VCaP (cell line): Measurements from ENCODE around the gene NFU1.

Source experiments
- H3K27ac ChIP-seq: fragments of 450-650 bp; 2 replicates; pipeline ENCODE4 v1.5.1; 2017
- TF ChIP-seq, protein P1 (sequence below): fragments of 450-650 bp; conservative IDR thresholded peaks from 2 replicates; pipeline ENCODE4 v1.5.1; 2017; ENCODE audit warnings: mild to moderate bottlenecking, moderate library complexity

The NFU1 gene

DNA sequence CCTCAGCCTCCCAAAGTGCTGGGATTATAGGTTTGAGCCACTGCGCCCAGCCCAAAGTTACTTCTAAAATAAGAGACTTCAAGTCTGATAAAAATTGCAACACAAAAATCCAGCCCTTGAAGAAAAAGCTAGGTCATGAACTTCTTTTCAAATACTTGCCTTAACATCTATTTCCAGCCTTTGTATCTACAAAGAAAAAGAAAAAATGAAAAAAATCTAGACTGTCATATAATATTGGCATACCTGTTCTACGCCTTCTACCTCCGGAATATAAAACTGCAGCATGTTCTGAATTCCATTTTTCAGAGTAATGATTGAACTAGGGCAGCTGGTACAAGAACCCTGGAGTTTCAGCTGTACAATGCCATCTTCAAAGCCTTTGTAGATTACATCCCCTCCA is 37.1 kb downstream of the NFU1 start:
- no peak overlapping the region for H3K27ac ChIP-seq
- TF ChIP-seq, protein P1, sequence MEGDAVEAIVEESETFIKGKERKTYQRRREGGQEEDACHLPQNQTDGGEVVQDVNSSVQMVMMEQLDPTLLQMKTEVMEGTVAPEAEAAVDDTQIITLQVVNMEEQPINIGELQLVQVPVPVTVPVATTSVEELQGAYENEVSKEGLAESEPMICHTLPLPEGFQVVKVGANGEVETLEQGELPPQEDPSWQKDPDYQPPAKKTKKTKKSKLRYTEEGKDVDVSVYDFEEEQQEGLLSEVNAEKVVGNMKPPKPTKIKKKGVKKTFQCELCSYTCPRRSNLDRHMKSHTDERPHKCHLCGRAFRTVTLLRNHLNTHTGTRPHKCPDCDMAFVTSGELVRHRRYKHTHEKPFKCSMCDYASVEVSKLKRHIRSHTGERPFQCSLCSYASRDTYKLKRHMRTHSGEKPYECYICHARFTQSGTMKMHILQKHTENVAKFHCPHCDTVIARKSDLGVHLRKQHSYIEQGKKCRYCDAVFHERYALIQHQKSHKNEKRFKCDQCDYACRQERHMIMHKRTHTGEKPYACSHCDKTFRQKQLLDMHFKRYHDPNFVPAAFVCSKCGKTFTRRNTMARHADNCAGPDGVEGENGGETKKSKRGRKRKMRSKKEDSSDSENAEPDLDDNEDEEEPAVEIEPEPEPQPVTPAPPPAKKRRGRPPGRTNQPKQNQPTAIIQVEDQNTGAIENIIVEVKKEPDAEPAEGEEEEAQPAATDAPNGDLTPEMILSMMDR = no peak

DNA sequence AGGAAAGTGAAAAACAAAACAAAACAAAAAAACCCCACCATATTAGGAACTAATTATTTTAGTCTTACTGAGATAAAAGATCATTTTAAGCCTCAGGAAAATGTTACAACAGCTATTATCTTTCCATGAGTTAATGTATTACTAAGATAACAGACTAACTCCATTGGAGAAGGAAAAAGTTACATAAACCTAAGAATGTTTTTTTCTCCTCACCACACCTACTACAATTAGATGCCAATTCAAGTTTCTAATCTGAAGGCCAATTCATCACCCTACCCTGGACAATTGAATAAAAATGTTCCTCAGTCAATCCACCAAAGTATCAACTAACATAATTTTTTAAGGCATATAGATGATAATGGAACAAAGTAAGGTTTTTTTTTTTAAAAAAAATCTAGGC is 40.0 kb downstream of the NFU1 start:
- no peak overlapping the region for H3K27ac ChIP-seq
- TF ChIP-seq, protein P1 = no peak

DNA sequence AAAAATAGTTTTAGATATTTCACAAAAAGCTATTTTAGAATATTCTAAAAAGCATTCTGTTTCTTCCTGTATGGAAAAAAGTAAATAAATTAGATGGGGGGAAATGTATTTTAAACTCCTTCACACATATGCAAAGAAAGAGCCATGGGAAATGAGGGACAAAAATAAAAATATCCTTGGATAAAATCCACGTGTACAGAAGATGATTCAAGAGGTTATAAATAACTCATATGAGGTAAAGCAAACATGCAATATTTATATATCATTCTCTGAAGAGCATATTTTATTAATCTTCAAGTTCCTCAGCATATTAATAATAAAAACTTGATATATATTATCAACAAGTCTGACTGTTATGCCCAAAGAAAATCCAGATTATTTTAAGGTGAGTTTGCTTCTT is 41.4 kb downstream of the NFU1 start:
- no peak overlapping the region for H3K27ac ChIP-seq
- TF ChIP-seq, protein P1 = no peak

DNA sequence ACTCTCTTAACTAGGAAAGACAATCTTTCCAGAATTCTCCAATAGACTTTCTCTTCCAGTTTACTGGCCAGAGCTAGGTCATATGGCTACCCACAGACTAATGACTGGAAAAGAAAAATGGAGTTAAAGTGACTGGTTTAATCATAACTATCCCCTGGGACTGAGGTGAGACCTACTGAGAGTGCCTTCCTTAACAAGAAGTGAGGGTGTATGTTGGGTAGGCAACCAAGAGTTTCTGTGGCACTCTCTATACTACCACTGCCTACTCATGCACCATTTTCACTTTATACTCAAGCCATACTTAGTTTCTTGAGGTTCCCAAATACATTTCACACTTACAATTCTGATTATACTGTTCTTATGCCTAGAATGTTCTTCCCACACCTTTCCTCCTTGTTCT is 43.3 kb downstream of the NFU1 start:
- TF ChIP-seq, protein P1 = no peak
- H3K27ac ChIP-seq = no peak overlapping the region

DNA sequence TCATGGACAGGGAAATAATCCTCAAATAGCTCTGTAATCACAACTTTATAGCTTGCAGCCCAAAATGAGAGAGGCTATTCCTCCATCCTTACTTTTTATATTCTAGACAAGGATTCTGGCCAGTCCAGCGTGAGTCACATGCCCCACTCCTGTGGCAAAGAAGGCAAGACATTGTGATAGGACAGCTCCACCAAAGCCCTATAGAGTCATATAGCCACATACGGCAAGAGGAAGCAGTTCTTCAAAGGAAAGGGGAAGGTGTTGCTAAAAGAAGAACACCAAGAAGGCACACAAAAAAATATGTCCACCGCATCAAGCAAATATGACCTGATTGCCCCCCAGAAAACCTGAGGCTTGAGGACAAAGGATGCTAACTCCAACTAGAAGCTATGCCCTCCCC is 46.8 kb downstream of the NFU1 start:
- TF ChIP-seq, protein P1 = no peak
- H3K27ac ChIP-seq = no peak overlapping the region

DNA sequence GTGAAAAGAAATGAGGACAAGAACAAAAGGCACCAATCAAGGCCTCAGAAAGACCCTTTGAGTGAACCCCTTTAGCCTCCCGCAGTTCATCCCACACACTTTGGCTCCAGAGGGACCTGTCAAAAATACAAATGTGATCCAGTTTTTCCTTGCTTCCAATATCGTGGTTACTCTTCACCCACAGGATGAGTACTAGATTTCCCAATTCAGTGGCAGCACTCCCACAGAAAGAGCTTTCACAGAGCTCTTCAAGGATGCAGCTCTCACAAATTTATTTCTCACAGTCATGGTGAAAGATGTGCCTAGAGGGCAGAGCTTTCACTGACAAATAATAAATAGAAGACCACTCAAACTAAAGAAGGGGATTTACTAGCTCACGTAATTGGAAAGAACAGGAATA is 47.2 kb downstream of the NFU1 start:
- H3K27ac ChIP-seq = no peak overlapping the region
- TF ChIP-seq, protein P1 = no peak

DNA sequence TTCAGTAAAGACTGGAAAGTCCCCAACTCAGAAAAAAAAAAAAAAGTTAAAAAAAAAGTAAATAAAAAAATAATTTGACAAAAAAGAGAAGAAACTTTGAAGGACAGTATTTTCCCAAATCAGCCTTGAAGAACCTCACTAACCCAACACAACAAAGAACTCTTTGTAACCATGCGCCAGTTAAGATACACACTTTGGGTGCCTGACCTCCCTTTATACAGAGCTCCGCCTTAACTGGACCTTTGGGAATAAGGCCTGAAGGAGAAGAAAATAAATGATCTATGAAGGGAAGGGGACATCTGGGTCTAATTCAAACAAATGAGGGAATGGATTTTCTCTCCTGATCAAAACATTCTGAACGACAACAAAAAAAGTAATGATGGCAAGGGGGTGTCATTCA is 48.0 kb downstream of the NFU1 start:
- H3K27ac ChIP-seq = no peak overlapping the region
- TF ChIP-seq, protein P1 = no peak
